Cerebellar nuclear complex (tissue), 1 donor: ENCODE measurements around the gene TRIM23.
A peak's percentile ranks its signal among the peaks of the same experiment; 100 is the strongest.

Experiments used
- DNase-seq, 2 experiments: peaks; one replicate each; lab custom pipeline; 2025; lab: John Stamatoyannopoulos, UW

Gene TRIM23

GRCh38 chr5:65566505-65566904, 57.6 kb downstream of the TRIM23 start:
- DNase-seq = no peak

- no peak for DNase-seq
Observed at GRCh38 chr5:65563777-65564176, 60.4 kb downstream of the TRIM23 start.

- peak; percentile 71 to 79 for DNase-seq
Observed at GRCh38 chr5:65562731-65563701, 61.1 kb downstream of the TRIM23 start, which contains the start of the genes CENPK and PPWD1. Gene CENPK, minus strand, starts transcription at chr5:65563168. Its CDS starts 8,261 bp downstream, at chr5:65554907. Gene PPWD1, plus strand, starts transcription at chr5:65563296. Its CDS starts 15 bp downstream, at chr5:65563311.

GRCh38 chr5:65556718-65557117, 67.4 kb downstream of the TRIM23 start:
- no peak for DNase-seq

- DNase-seq = no peak
Observed at GRCh38 chr5:65556181-65556580, 68.0 kb downstream of the TRIM23 start.

- no peak for DNase-seq
Observed at GRCh38 chr5:65555287-65555686, 68.8 kb downstream of the TRIM23 start.

- no peak for DNase-seq
Observed at GRCh38 chr5:65553941-65554340, 70.2 kb downstream of the TRIM23 start.

GRCh38 chr5:65548281-65548680, 75.9 kb downstream of the TRIM23 start:
- no peak for DNase-seq

- no peak for DNase-seq
Observed at GRCh38 chr5:65546141-65546540, 78.0 kb downstream of the TRIM23 start.

- DNase-seq = no peak
Observed at GRCh38 chr5:65544473-65544872, 79.7 kb downstream of the TRIM23 start.

GRCh38 chr5:65539827-65540226, 84.3 kb downstream of the TRIM23 start:
- DNase-seq = no peak
